HepG2 (cell line): Measurements from ENCODE around the gene EXPH5.

Experiments
- CBX1 ChIP-seq: IDR thresholded peaks from one replicate; pipeline ENCODE4 v1.6.1; 2016; ENCODE audit warnings: antibody characterized with exemption, low read depth
- CREB1 ChIP-seq, 2 experiments: fragments of 450-650 bp in 1 of 2; IDR thresholded peaks; 2 replicates each; pipeline ENCODE4 v1.6.1; 2016 to 2017; ENCODE audit warnings: control low read depth in 1 of 2, mild to moderate bottlenecking in 1 of 2, missing compliant biosample characterization in 1 of 2, missing genetic modification characterization in 1 of 2
- CTCF ChIP-seq: sonication (generic); formaldehyde crosslinking; IDR thresholded peaks from 2 replicates; pipeline ENCODE4 v1.5.0; 2020; ENCODE audit warnings: mild to moderate bottlenecking, missing genetic modification reagents, moderate library complexity
- HCFC1 ChIP-seq: fragments of 150-350 bp; IDR thresholded peaks from 2 replicates; pipeline ENCODE4 v1.6.1; 2014; ENCODE audit warnings: low read depth, low read length
- PAX8 ChIP-seq: sonication (generic); formaldehyde crosslinking; IDR thresholded peaks from 2 replicates; pipeline ENCODE4 v1.8.0; 2022; ENCODE audit warnings: mild to moderate bottlenecking, missing genetic modification reagents, borderline replicate concordance
- SKI ChIP-seq: fragments of 450-650 bp; IDR thresholded peaks from one replicate; pipeline ENCODE4 v1.6.1; 2018; ENCODE audit warnings: mild to moderate bottlenecking; ENCODE audit not compliant: partially characterized antibody
- SYNCRIP ChIP-seq: fragments of 200-400 bp; formaldehyde crosslinking; IDR thresholded peaks from 2 replicates; pipeline ENCODE4 v1.6.1; 2018; ENCODE audit warnings: mild to moderate bottlenecking, low read depth, low read length; ENCODE audit not compliant: insufficient read depth
- TAF1 ChIP-seq: sonication (generic); formaldehyde crosslinking; IDR thresholded peaks from 2 replicates; pipeline ENCODE4 v1.4.0; 2020; ENCODE audit warnings: missing genetic modification reagents
- ZNF343 ChIP-seq: sonication (generic); formaldehyde crosslinking; IDR thresholded peaks from 2 replicates; pipeline ENCODE4 v1.4.0; 2020; ENCODE audit warnings: mild to moderate bottlenecking, missing genetic modification reagents
- ZNF550 ChIP-seq: sonication (generic); formaldehyde crosslinking; IDR thresholded peaks from 2 replicates; pipeline ENCODE4 v1.4.0; 2020; ENCODE audit warnings: mild to moderate bottlenecking, missing genetic modification reagents, borderline replicate concordance

DNA sequence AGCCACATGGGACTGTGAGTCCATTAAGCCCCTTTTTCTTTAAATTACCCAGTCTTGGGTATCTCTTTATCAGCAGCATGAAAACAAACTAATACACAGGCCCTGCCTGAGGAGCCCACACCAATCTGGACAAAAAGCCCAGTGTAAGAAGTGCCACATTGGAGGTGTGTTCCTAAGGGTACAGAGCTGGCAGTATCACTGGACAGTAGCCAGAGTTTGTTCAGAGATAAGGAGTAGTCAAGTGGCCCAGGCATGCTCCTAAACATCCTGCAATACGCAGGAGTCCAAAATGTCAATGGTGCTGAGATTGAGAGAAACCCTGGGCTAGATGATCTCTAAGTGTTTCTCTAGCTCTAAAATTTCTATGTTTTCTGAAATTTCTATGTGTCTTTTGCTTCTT lies 68.4 kb downstream of the EXPH5 start:
- TF ChIP-seq HCFC1 (no peak), ZNF343 (CRISPR knock-in tag) (no peak), CTCF (CRISPR knock-in tag) (no peak), SYNCRIP (no peak), SKI (no peak), TAF1 (CRISPR knock-in tag) (no peak), PAX8 (CRISPR knock-in tag) (no peak), CREB1 (IDR thresholded peaks at IDR 0.05) (no peak), CREB1 (CRISPR knock-in tag; IDR thresholded peaks at IDR 0.05) (no peak), CBX1 (no peak), ZNF550 (CRISPR knock-in tag) (no peak)
